ENCODE data around the gene LMTK2.
"Not testable (repeated sequence)": the region's sequence is repeated elsewhere in the genome, so short reads cannot be mapped to it uniquely, and the experiment has no call there.

Gene LMTK2

GRCh38 chr7:98107313-98107721 lies 655 bp downstream of the LMTK2 start:
- peak; percentile 22 for DNase-seq

- no peak for DNase-seq
These were observed 3.8 kb downstream of the LMTK2 start for GRCh38 chr7:98110249-98111022.

- no peak for DNase-seq
These were observed 5.4 kb downstream of the LMTK2 start for GRCh38 chr7:98112077-98112476.

- no peak for DNase-seq
These were observed 9.3 kb downstream of the LMTK2 start for GRCh38 chr7:98115746-98116525.

GRCh38 chr7:98116656-98117461 lies 10.2 kb downstream of the LMTK2 start:
- DNase-seq, result no peak

GRCh38 chr7:98119256-98119918 lies 12.7 kb downstream of the LMTK2 start:
- no peak for DNase-seq

- no peak for DNase-seq
These were observed 13.9 kb downstream of the LMTK2 start for GRCh38 chr7:98120559-98120958.

- not testable (repeated sequence) for DNase-seq
These were observed 14.7 kb downstream of the LMTK2 start for GRCh38 chr7:98121388-98121787.

- no peak for DNase-seq
These were observed 16.7 kb downstream of the LMTK2 start for GRCh38 chr7:98123365-98123696.

- no peak for DNase-seq
These were observed 19.1 kb downstream of the LMTK2 start for GRCh38 chr7:98125759-98126158.

- DNase-seq, result no peak
These were observed 19.9 kb downstream of the LMTK2 start for GRCh38 chr7:98126311-98127142.

- DNase-seq, result no peak
These were observed 21.7 kb downstream of the LMTK2 start for GRCh38 chr7:98128346-98128745.

GRCh38 chr7:98130959-98131358 lies 24.3 kb downstream of the LMTK2 start:
- DNase-seq, result no peak

GRCh38 chr7:98133181-98133580 lies 26.5 kb downstream of the LMTK2 start:
- DNase-seq, result no peak

- DNase-seq, result no peak
These were observed 27.1 kb downstream of the LMTK2 start for GRCh38 chr7:98133621-98134303.

GRCh38 chr7:98134420-98135228 lies 28.0 kb downstream of the LMTK2 start:
- no peak for DNase-seq

GRCh38 chr7:98135984-98136383 lies 29.3 kb downstream of the LMTK2 start:
- DNase-seq, result no peak

- no peak for DNase-seq
These were observed 29.8 kb downstream of the LMTK2 start for GRCh38 chr7:98136423-98136822.

- DNase-seq, result no peak
These were observed 30.6 kb downstream of the LMTK2 start for GRCh38 chr7:98137134-98137825.

GRCh38 chr7:98137826-98138151 lies 31.1 kb downstream of the LMTK2 start:
- no peak for DNase-seq

Data from NCI-H1105 treated with DMSO at 0.1 percent for 48 hours (cell line).